GM23338 (cell line): ENCODE measurements around the gene HAPLN3. TPM values are rescaled to one million over a fixed set of nuclear protein-coding genes. Genes with fewer than 3 reads are reported as not detected.

ENCODE experiments used
- ATAC-seq: fragments of 200-7000 bp; cut with Tn5 transposase; 3 replicates; pipeline ENCODE4 v1.9.1; 2020
- DNase-seq: peaks from one replicate; pipeline ENCODE4 v3.0.0-alpha.2; 2015; ENCODE audit warnings: low spot score
- H2AFZ ChIP-seq: fragments of 200-600 bp; sonication (generic); 2 replicates; pipeline ENCODE4 v1.8.0; 2016; ENCODE audit warnings: antibody characterized with exemption, mild to moderate bottlenecking, moderate library complexity
- H3F3A ChIP-seq: fragments of 200-600 bp; sonication (generic); replicated peaks from 2 replicates; pipeline ENCODE4 v1.8.0; 2017; ENCODE audit warnings: antibody characterized with exemption, mixed run types, low read depth
- H3K27ac ChIP-seq: fragments of 200-600 bp; sonication (generic); 2 replicates; pipeline ENCODE4 v1.6.1; 2016; ENCODE audit warnings: low read depth
- H3K27me3 ChIP-seq: fragments of 200-600 bp; sonication (generic); 2 replicates; pipeline ENCODE4 v1.8.0; 2016; ENCODE audit warnings: mild to moderate bottlenecking, mixed run types, moderate library complexity; ENCODE audit not compliant: insufficient read depth
- H3K36me3 ChIP-seq: fragments of 200-600 bp; sonication (generic); 2 replicates; pipeline ENCODE4 v1.8.0; 2016; ENCODE audit warnings: mild to moderate bottlenecking; ENCODE audit not compliant: insufficient read depth
- H3K4me1 ChIP-seq: fragments of 200-600 bp; sonication (generic); 2 replicates; pipeline ENCODE4 v1.8.0; 2016; ENCODE audit warnings: mild to moderate bottlenecking, moderate library complexity; ENCODE audit not compliant: insufficient read depth
- H3K4me2 ChIP-seq: fragments of 200-600 bp; sonication (generic); 2 replicates; pipeline ENCODE4 v1.7.1; 2017; ENCODE audit warnings: mixed run types
- H3K4me3 ChIP-seq: fragments of 200-600 bp; sonication (generic); 2 replicates; pipeline ENCODE4 v1.6.1; 2016; ENCODE audit warnings: mixed run types
- H3K79me2 ChIP-seq: fragments of 200-600 bp; sonication (generic); replicated peaks from 2 replicates; pipeline ENCODE4 v1.8.0; 2017; ENCODE audit warnings: mild to moderate bottlenecking; ENCODE audit not compliant: insufficient read depth
- H3K9me2 ChIP-seq: fragments of 200-600 bp; sonication (generic); 2 replicates; pipeline ENCODE4 v1.8.0; 2017; ENCODE audit not compliant: insufficient read depth
- H4K20me1 ChIP-seq: fragments of 200-600 bp; sonication (generic); replicated peaks from 2 replicates; pipeline ENCODE4 v1.8.0; 2017; ENCODE audit warnings: mild to moderate bottlenecking; ENCODE audit not compliant: insufficient read depth
- H3K27ac Mint-ChIP-seq: 2 replicates; pipeline ENCODE4 v1.8.0; 2020; ENCODE audit warnings: inconsistent platforms, mild to moderate bottlenecking, moderate library complexity, mixed read lengths
- H3K27me3 Mint-ChIP-seq: 3 replicates; pipeline ENCODE4 v1.8.0; 2022; ENCODE audit warnings: low read depth, mild to moderate bottlenecking, moderate library complexity, mixed read lengths, inconsistent platforms; ENCODE audit not compliant: insufficient read depth, poor library complexity
- H3K36me3 Mint-ChIP-seq: 3 replicates; pipeline ENCODE4 v1.8.0; 2021; ENCODE audit warnings: low read depth, mild to moderate bottlenecking, inconsistent platforms, moderate library complexity, mixed read lengths
- H3K4me1 Mint-ChIP-seq: 3 replicates; pipeline ENCODE4 v1.8.0; 2020; ENCODE audit warnings: mild to moderate bottlenecking, inconsistent platforms, mixed read lengths
- H3K4me3 Mint-ChIP-seq: 3 replicates; pipeline ENCODE4 v1.8.0; 2021; ENCODE audit warnings: moderate library complexity, mild to moderate bottlenecking, inconsistent platforms, mixed read lengths
- H3K9me3 Mint-ChIP-seq: 3 replicates; pipeline ENCODE4 v1.8.0; 2020; ENCODE audit warnings: moderate library complexity, mild to moderate bottlenecking, inconsistent platforms, mixed read lengths
- EZH2 ChIP-seq: fragments of 200-600 bp; sonication (generic); IDR thresholded peaks from one replicate; pipeline ENCODE4 v1.8.0; 2017; ENCODE audit warnings: antibody characterized with exemption, mild to moderate bottlenecking, low read depth; ENCODE audit not compliant: unreplicated experiment
- NANOG ChIP-seq: IDR thresholded peaks from 2 replicates; pipeline ENCODE4 v1.6.1; 2016; ENCODE audit warnings: antibody characterized with exemption, borderline replicate concordance
- POLR2AphosphoS5 ChIP-seq: IDR thresholded peaks from 2 replicates; pipeline ENCODE4 v1.6.1; 2016; ENCODE audit warnings: antibody characterized with exemption, low read depth
- STAT1 ChIP-seq: IDR thresholded peaks from one replicate; pipeline ENCODE4 v1.6.1; 2016; ENCODE audit warnings: antibody characterized with exemption; ENCODE audit not compliant: unreplicated experiment
- ZNF114 ChIP-seq: fragments of 250-450 bp; sonication (Bioruptor Pico); IDR thresholded peaks from 2 replicates; pipeline ENCODE4 v1.5.0; 2020; ENCODE audit warnings: mild to moderate bottlenecking, moderate library complexity
- ZNF331 ChIP-seq: fragments of 250-450 bp; sonication (Bioruptor Pico); IDR thresholded peaks from 2 replicates; pipeline ENCODE4 v1.5.0; 2020; ENCODE audit warnings: low read depth, mild to moderate bottlenecking, moderate library complexity
- polyA plus RNA-seq: library from polyadenylated mRNA; unstranded; fragments of >200 nt; fragmentation: Nextera tagmentation; extraction: Ambion mirVana; gene quantifications from 2 replicates; pipeline ENCODE4 v1.2.1, GENCODE V29; 2016
- total RNA-seq: library from RNA; depleted of rRNA; stranded (reverse); fragments of >200 nt; shearing (Covaris generic); gene quantifications from 2 replicates; pipeline ENCODE4 v1.2.3, GENCODE V29; 2014
- TF ChIP-seq, protein P1 (sequence below): IDR thresholded peaks from one replicate; pipeline ENCODE4 v1.6.1; 2018; ENCODE audit warnings: antibody characterized with exemption; ENCODE audit not compliant: unreplicated experiment
- TF ChIP-seq, protein P2 (sequence below): fragments of 250-450 bp; sonication (Bioruptor Pico); IDR thresholded peaks from 2 replicates; pipeline ENCODE4 v1.5.0; 2020; ENCODE audit warnings: mild to moderate bottlenecking, moderate library complexity

The HAPLN3 gene
- total and polyA plus RNA-seq, 2 experiments from 2014 or later = 22.7 to 62.6 TPM

DNA sequence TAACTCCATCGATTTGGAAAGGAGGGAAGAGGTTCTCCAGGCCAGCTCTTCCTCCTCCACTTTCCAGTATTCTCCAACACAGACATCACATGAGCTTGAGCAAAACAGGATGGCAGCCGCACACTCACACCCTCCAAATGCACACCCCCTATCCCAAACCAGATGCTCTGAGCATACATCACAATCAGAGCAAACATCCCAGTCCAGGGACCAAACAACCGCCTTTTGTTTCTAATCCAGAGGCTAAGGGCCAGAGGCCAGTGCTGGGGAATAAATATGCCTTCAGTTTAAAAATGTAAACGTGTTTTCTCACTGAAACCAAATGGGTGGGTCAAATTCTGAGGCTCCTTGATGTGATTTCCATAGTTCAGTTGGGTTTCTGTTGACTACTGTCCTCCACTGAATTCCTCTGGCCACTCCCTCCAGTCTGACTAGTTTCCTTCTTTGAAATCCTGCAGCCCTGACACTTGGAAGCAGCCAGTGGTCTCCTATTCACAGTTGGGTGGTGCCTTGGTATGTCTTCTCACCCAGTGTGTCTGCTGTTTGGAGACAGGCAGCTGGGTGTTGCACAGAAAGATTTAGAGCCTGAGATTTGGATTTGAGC is 37.0 kb upstream of the HAPLN3 start:
- no peak for ATAC-seq
- Mint-ChIP-seq H3K4me1 (peaks cover 9% of the 10 kb centered on the region), H3K4me3 (no peak overlapping the region), H3K27me3 (no peaks in the 10 kb centered on the region), H3K27ac (no peak overlapping the region), H3K36me3 (peaks cover 62% of the 10 kb centered on the region), H3K9me3 (peaks cover 73% of the 10 kb centered on the region)
- peaks cover 17% of the 10 kb centered on the region for H3K36me3 ChIP-seq
- H3K27ac ChIP-seq = no peak overlapping the region
- H3K79me2 ChIP-seq = no peaks in the 10 kb centered on the region
- DNase-seq = no peak
- no peaks in the 10 kb centered on the region for H4K20me1 ChIP-seq
- peaks cover 12% of the 10 kb centered on the region for H3K4me1 ChIP-seq
- H3K4me3 ChIP-seq = no peak overlapping the region
- no peaks in the 10 kb centered on the region for H3K27me3 ChIP-seq
- TF ChIP-seq NANOG (no peak), STAT1 (no peak), ZNF331 (CRISPR knock-in tag) (no peak)
- TF ChIP-seq, protein P1, sequence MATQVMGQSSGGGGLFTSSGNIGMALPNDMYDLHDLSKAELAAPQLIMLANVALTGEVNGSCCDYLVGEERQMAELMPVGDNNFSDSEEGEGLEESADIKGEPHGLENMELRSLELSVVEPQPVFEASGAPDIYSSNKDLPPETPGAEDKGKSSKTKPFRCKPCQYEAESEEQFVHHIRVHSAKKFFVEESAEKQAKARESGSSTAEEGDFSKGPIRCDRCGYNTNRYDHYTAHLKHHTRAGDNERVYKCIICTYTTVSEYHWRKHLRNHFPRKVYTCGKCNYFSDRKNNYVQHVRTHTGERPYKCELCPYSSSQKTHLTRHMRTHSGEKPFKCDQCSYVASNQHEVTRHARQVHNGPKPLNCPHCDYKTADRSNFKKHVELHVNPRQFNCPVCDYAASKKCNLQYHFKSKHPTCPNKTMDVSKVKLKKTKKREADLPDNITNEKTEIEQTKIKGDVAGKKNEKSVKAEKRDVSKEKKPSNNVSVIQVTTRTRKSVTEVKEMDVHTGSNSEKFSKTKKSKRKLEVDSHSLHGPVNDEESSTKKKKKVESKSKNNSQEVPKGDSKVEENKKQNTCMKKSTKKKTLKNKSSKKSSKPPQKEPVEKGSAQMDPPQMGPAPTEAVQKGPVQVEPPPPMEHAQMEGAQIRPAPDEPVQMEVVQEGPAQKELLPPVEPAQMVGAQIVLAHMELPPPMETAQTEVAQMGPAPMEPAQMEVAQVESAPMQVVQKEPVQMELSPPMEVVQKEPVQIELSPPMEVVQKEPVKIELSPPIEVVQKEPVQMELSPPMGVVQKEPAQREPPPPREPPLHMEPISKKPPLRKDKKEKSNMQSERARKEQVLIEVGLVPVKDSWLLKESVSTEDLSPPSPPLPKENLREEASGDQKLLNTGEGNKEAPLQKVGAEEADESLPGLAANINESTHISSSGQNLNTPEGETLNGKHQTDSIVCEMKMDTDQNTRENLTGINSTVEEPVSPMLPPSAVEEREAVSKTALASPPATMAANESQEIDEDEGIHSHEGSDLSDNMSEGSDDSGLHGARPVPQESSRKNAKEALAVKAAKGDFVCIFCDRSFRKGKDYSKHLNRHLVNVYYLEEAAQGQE = no peak
- no peak overlapping the region for H2AFZ ChIP-seq
- no peaks in the 10 kb centered on the region for H3F3A ChIP-seq
- H3K9me2 ChIP-seq = peaks cover 18% of the 10 kb centered on the region; the same call in 1 of the 2 replicates
- H3K4me2 ChIP-seq = no peak overlapping the region

DNA sequence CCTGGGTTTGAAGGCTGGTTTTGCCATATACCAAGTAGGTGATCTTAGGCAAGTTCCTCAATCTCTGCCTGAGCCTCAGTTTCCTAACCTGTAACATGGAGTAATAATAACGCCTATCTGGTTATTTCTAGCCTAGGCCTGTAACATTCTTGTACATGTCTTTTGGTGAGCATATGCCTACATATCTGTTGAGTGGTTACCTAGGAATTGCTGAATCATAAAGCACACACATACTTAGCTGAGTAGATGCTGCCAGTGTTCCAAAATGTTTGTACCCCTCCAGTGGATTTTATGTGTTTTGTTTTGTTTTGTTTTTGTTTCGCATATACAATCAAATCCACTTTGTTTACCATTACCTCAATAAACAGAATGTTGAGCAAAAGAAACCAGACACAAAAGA is 35.2 kb upstream of the HAPLN3 start:
- no peaks in the 10 kb centered on the region for H4K20me1 ChIP-seq
- no peak overlapping the region for H3K4me3 ChIP-seq
- peaks cover 59% of the 10 kb centered on the region for H3K36me3 Mint-ChIP-seq
- peaks cover 1% of the 10 kb centered on the region for H3K27me3 Mint-ChIP-seq
- H2AFZ ChIP-seq = no peak overlapping the region
- no peak overlapping the region for H3K4me3 Mint-ChIP-seq
- H3K4me2 ChIP-seq = no peak overlapping the region
- no peak for ATAC-seq
- peaks cover 80% of the 10 kb centered on the region for H3K9me3 Mint-ChIP-seq
- H3K79me2 ChIP-seq = no peaks in the 10 kb centered on the region
- no peaks in the 10 kb centered on the region for H3K27me3 ChIP-seq
- peaks cover under 1% of the 10 kb centered on the region; the same call in 1 of the 2 replicates for H3K4me1 ChIP-seq
- no peak for DNase-seq
- H3K4me1 Mint-ChIP-seq = peaks cover 3% of the 10 kb centered on the region; the same call in 1 of the 3 replicates
- H3K27ac ChIP-seq = no peak overlapping the region
- H3K27ac Mint-ChIP-seq = no peak overlapping the region
- H3F3A ChIP-seq = no peaks in the 10 kb centered on the region
- peaks cover 19% of the 10 kb centered on the region for H3K36me3 ChIP-seq
- H3K9me2 ChIP-seq = peaks cover 10% of the 10 kb centered on the region; the same call in 1 of the 2 replicates
- TF ChIP-seq EZH2 (no peak), ZNF114 (CRISPR knock-in tag) (no peak), POLR2AphosphoS5 (no peak)
- TF ChIP-seq, protein P1 = no peak
- TF ChIP-seq, protein P2, sequence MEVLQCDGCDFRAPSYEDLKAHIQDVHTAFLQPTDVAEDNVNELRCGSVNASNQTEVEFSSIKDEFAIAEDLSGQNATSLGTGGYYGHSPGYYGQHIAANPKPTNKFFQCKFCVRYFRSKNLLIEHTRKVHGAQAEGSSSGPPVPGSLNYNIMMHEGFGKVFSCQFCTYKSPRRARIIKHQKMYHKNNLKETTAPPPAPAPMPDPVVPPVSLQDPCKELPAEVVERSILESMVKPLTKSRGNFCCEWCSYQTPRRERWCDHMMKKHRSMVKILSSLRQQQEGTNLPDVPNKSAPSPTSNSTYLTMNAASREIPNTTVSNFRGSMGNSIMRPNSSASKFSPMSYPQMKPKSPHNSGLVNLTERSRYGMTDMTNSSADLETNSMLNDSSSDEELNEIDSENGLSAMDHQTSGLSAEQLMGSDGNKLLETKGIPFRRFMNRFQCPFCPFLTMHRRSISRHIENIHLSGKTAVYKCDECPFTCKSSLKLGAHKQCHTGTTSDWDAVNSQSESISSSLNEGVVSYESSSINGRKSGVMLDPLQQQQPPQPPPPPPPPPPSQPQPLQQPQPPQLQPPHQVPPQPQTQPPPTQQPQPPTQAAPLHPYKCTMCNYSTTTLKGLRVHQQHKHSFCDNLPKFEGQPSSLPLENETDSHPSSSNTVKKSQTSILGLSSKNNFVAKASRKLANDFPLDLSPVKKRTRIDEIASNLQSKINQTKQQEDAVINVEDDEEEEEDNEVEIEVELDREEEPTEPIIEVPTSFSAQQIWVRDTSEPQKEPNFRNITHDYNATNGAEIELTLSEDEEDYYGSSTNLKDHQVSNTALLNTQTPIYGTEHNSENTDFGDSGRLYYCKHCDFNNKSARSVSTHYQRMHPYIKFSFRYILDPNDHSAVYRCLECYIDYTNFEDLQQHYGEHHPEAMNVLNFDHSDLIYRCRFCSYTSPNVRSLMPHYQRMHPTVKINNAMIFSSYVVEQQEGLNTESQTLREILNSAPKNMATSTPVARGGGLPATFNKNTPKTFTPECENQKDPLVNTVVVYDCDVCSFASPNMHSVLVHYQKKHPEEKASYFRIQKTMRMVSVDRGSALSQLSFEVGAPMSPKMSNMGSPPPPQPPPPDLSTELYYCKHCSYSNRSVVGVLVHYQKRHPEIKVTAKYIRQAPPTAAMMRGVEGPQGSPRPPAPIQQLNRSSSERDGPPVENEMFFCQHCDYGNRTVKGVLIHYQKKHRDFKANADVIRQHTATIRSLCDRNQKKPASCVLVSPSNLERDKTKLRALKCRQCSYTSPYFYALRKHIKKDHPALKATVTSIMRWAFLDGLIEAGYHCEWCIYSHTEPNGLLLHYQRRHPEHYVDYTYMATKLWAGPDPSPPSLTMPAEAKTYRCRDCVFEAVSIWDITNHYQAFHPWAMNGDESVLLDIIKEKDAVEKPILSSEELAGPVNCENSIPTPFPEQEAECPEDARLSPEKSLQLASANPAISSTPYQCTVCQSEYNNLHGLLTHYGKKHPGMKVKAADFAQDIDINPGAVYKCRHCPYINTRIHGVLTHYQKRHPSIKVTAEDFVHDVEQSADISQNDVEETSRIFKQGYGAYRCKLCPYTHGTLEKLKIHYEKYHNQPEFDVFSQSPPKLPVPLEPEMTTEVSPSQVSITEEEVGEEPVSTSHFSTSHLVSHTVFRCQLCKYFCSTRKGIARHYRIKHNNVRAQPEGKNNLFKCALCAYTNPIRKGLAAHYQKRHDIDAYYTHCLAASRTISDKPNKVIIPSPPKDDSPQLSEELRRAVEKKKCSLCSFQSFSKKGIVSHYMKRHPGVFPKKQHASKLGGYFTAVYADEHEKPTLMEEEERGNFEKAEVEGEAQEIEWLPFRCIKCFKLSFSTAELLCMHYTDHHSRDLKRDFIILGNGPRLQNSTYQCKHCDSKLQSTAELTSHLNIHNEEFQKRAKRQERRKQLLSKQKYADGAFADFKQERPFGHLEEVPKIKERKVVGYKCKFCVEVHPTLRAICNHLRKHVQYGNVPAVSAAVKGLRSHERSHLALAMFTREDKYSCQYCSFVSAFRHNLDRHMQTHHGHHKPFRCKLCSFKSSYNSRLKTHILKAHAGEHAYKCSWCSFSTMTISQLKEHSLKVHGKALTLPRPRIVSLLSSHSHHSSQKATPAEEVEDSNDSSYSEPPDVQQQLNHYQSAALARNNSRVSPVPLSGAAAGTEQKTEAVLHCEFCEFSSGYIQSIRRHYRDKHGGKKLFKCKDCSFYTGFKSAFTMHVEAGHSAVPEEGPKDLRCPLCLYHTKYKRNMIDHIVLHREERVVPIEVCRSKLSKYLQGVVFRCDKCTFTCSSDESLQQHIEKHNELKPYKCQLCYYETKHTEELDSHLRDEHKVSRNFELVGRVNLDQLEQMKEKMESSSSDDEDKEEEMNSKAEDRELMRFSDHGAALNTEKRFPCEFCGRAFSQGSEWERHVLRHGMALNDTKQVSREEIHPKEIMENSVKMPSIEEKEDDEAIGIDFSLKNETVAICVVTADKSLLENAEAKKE = no peak
